Measurements from ENCODE around the gene KRCC1. TPM values are rescaled to one million over a fixed set of nuclear protein-coding genes. Genes with fewer than 3 reads are reported as not detected.

Gene KRCC1
- total and polyA plus RNA-seq, 9 of the 15 experiments (the other 6 are each of a cell fraction or from before 2014, with no cell fraction given) = 1.9 to 6.0 (median 2.2) TPM

GRCh38 chr2:88055371-88056128, at the start of gene KRCC1 (continued):
- TF ChIP-seq, protein P1, sequence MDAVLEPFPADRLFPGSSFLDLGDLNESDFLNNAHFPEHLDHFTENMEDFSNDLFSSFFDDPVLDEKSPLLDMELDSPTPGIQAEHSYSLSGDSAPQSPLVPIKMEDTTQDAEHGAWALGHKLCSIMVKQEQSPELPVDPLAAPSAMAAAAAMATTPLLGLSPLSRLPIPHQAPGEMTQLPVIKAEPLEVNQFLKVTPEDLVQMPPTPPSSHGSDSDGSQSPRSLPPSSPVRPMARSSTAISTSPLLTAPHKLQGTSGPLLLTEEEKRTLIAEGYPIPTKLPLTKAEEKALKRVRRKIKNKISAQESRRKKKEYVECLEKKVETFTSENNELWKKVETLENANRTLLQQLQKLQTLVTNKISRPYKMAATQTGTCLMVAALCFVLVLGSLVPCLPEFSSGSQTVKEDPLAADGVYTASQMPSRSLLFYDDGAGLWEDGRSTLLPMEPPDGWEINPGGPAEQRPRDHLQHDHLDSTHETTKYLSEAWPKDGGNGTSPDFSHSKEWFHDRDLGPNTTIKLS (IDR thresholded peaks at IDR 0.05; ENCODE audit: borderline replicate concordance, low read depth) = no peak; the same call in 1 of the 2 replicates
- peak; percentile 69 for TF ChIP-seq SPI1 (IDR thresholded peaks at IDR 0.05; ENCODE audit: borderline replicate concordance, low read depth, low read length)
- TF ChIP-seq JUN (IDR thresholded peaks at IDR 0.05; ENCODE audit: borderline replicate concordance, low read depth, low read length) = no peak
- TF ChIP-seq JUN (CRISPR knock-in tag; IDR thresholded peaks at IDR 0.05; ENCODE audit: borderline replicate concordance) = no peak
- TF ChIP-seq USF2 (CRISPR knock-in tag; IDR thresholded peaks at IDR 0.05) = no peak
- no peak for TF ChIP-seq BCOR (IDR thresholded peaks at IDR 0.05)
- no peak for TF ChIP-seq XRCC5 (IDR thresholded peaks at IDR 0.05; ENCODE audit: low read depth, low read length)
- TF ChIP-seq ATF1 (CRISPR knock-in tag; IDR thresholded peaks at IDR 0.05) = no peak
- TF ChIP-seq ATF1 (tag; IDR thresholded peaks at IDR 0.05) = peak; percentile 51
- TF ChIP-seq ZNF445 (CRISPR knock-in tag; IDR thresholded peaks at IDR 0.05; ENCODE audit: low read depth) = no peak
- TF ChIP-seq PYGO2 (tag; IDR thresholded peaks at IDR 0.05) = no peak
- peak; percentile 69 for TF ChIP-seq KDM5B (IDR thresholded peaks at IDR 0.05; ENCODE audit: insufficient replicate concordance, low read depth, low read length)
- TF ChIP-seq ZNF79 (CRISPR knock-in tag; IDR thresholded peaks at IDR 0.05; ENCODE audit: low read depth) = no peak
- TF ChIP-seq NCOA4 (IDR thresholded peaks at IDR 0.05; ENCODE audit: partially characterized antibody) = no peak
- TF ChIP-seq, protein P2, sequence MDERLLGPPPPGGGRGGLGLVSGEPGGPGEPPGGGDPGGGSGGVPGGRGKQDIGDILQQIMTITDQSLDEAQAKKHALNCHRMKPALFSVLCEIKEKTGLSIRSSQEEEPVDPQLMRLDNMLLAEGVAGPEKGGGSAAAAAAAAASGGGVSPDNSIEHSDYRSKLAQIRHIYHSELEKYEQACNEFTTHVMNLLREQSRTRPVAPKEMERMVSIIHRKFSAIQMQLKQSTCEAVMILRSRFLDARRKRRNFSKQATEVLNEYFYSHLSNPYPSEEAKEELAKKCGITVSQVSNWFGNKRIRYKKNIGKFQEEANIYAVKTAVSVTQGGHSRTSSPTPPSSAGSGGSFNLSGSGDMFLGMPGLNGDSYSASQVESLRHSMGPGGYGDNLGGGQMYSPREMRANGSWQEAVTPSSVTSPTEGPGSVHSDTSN (CRISPR knock-in tag; IDR thresholded peaks at IDR 0.05; ENCODE audit: low read depth) = no peak
- TF ChIP-seq, protein P2 (tag; conservative IDR thresholded peaks at IDR 0.05; ENCODE audit: low read depth) = no peak
- TF ChIP-seq CAMTA2 (CRISPR knock-in tag; conservative IDR thresholded peaks at IDR 0.05) = 0 out of 2 replicates have a peak, but pooled peaks have one; percentile 70
- no peak for TF ChIP-seq CSDE1 (IDR thresholded peaks at IDR 0.05)
- TF ChIP-seq ZNF764 (CRISPR knock-in tag; IDR thresholded peaks at IDR 0.05; ENCODE audit: low read depth) = no peak
- TF ChIP-seq MIER1 (IDR thresholded peaks at IDR 0.05; ENCODE audit: low read depth) = no peak
- TF ChIP-seq WHSC1 (IDR thresholded peaks at IDR 0.05; ENCODE audit: low read length) = no peak
